Prostate gland (tissue), 2 donors: Measurements from ENCODE around the gene KLHDC3.

Experiments used
- POLR2A ChIP-seq: fragments of 450-650 bp; IDR thresholded peaks from one replicate; pipeline ENCODE4 v1.6.1; 2016; ENCODE audit warnings: antibody characterized with exemption, mild to moderate bottlenecking
- TF ChIP-seq, protein P1 (sequence below), 4 experiments: fragments of 200-600 bp in 2 of 4; fragments of 450-650 bp in 2 of 4; sonication (generic) in 2 of 4; IDR thresholded peaks; 1 replicate in 3 of 4; 2 replicates in 1 of 4; pipeline ENCODE4 v1.5.1; 2016 to 2019; ENCODE audit warnings: antibody characterized with exemption in 4 of 4, mild to moderate bottlenecking in 2 of 4, moderate library complexity in 2 of 4

GRCh38 chr6:43040542-43041257 is 26.7 kb downstream of the KLHDC3 start:
- TF ChIP-seq, protein P1, sequence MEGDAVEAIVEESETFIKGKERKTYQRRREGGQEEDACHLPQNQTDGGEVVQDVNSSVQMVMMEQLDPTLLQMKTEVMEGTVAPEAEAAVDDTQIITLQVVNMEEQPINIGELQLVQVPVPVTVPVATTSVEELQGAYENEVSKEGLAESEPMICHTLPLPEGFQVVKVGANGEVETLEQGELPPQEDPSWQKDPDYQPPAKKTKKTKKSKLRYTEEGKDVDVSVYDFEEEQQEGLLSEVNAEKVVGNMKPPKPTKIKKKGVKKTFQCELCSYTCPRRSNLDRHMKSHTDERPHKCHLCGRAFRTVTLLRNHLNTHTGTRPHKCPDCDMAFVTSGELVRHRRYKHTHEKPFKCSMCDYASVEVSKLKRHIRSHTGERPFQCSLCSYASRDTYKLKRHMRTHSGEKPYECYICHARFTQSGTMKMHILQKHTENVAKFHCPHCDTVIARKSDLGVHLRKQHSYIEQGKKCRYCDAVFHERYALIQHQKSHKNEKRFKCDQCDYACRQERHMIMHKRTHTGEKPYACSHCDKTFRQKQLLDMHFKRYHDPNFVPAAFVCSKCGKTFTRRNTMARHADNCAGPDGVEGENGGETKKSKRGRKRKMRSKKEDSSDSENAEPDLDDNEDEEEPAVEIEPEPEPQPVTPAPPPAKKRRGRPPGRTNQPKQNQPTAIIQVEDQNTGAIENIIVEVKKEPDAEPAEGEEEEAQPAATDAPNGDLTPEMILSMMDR (IDR thresholded peaks at IDR 0.05): no peak
- no peak for TF ChIP-seq POLR2A
